Measurements from ENCODE around the gene SLC6A4. TPM values are rescaled to one million over a fixed set of nuclear protein-coding genes. Genes with fewer than 3 reads are reported as not detected.

The SLC6A4 gene
- total and polyA plus RNA-seq, 3 donors from 2014 or later = 1.7 to 2.4 (median 1.7) TPM

DNA sequence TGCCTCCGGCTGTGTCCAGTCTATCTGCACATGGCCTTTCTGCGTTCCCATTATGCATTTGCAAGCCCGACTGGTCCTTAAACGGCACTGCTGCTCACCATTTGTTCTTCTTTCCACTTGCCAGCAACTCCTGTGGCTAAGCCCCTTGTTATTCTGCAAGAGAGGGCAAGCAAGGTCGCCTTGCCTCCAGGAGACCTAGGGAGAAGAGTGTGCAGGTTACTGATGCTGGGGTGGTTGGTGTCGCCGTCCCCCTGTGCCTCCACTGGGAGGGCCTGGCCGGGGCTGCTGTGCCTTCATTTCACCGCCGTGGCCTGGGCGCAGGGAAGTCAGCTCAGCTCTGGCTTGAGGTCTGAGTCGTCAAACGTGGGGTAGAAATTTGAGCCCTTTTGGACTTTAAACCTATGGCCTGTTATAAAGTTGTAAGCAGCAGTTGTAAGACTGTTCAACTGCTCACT, 12.7 kb downstream of the SLC6A4 start:
- Histone ChIP-seq H3K9me3 (no peaks in the 10 kb centered on the region), H3K4me1 (no peaks in the 10 kb centered on the region), H3K27ac (no peak overlapping the region), H3K27me3 (no peaks in the 10 kb centered on the region), H3K4me3 (no peak overlapping the region), H3K36me3 (ENCODE audit: low read depth, missing control alignments) (no peaks in the 10 kb centered on the region)
- intact Hi-C loops (cut with DNase I; ENCODE audit: low total_unique reads) = no loop called here
- TF ChIP-seq POLR2A (IDR thresholded peaks at IDR 0.05) = no peak
- TF ChIP-seq, protein P1, sequence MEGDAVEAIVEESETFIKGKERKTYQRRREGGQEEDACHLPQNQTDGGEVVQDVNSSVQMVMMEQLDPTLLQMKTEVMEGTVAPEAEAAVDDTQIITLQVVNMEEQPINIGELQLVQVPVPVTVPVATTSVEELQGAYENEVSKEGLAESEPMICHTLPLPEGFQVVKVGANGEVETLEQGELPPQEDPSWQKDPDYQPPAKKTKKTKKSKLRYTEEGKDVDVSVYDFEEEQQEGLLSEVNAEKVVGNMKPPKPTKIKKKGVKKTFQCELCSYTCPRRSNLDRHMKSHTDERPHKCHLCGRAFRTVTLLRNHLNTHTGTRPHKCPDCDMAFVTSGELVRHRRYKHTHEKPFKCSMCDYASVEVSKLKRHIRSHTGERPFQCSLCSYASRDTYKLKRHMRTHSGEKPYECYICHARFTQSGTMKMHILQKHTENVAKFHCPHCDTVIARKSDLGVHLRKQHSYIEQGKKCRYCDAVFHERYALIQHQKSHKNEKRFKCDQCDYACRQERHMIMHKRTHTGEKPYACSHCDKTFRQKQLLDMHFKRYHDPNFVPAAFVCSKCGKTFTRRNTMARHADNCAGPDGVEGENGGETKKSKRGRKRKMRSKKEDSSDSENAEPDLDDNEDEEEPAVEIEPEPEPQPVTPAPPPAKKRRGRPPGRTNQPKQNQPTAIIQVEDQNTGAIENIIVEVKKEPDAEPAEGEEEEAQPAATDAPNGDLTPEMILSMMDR (IDR thresholded peaks at IDR 0.05) = no peak
- WGBS, 2 donors = 85 to 87% methylated on average over 13 of the region's 13 CpGs
- no peak for DNase-seq

DNA sequence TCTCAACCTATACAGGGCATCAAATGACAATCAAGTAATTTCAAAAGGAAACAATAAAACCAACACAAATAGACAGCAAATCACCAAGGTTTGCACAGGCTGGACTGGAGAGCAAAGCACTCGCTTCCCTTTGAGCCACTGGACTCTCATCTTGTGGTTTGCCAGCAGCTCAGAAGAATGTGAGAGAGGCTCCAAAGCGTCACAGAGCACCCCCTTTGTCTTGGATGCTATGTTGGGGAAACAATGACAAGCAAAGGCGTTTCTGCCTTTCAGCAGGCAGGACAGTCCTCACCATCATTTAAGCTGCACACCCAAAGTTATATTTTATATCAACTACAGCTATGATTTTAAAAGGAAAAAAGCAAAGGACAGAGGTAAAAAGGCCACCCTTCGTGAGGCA, 13.2 kb downstream of the SLC6A4 start:
- Histone ChIP-seq H3K9me3 (no peaks in the 10 kb centered on the region), H3K27ac (no peak overlapping the region), H3K36me3 (ENCODE audit: low read depth, missing control alignments) (no peaks in the 10 kb centered on the region), H3K27me3 (no peaks in the 10 kb centered on the region), H3K4me3 (no peak overlapping the region), H3K4me1 (no peaks in the 10 kb centered on the region)
- no peak for TF ChIP-seq POLR2A (IDR thresholded peaks at IDR 0.05)
- TF ChIP-seq, protein P1 (IDR thresholded peaks at IDR 0.05) = no peak
- 87 to 95% methylated on average over 4 of the region's 4 CpGs for WGBS, 2 donors
- DNase-seq = no peak
- intact Hi-C loops (cut with DNase I; ENCODE audit: low total_unique reads) = no loop called here

DNA sequence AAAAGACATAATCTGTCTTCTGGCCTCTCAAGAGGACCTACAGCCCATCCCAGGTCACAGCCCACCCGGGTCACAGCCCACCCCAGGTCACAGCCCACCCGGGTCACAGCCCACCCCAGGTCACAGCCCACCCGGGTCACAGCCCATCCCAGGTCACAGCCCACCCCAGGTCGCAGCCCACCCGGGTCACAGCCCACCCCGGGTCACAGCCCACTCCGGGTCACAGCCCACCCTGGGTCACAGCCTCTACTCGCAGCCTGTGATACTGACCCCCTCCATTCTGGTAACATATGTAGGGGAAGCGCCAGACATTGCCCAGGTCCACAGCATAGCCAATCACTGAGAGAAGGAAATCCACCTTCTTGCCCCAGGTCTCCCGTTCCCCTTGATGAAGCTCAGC, 14.2 kb downstream of the SLC6A4 start:
- Histone ChIP-seq H3K27me3 (no peaks in the 10 kb centered on the region), H3K4me1 (no peaks in the 10 kb centered on the region), H3K9me3 (no peaks in the 10 kb centered on the region), H3K36me3 (ENCODE audit: low read depth, missing control alignments) (no peaks in the 10 kb centered on the region), H3K27ac (no peak overlapping the region), H3K4me3 (no peak overlapping the region)
- TF ChIP-seq, protein P1 (IDR thresholded peaks at IDR 0.05) = no peak
- 90% methylated on average over 2 to 10 of the region's 10 CpGs for WGBS, 2 donors
- no peak for DNase-seq
- intact Hi-C loops (cut with DNase I; ENCODE audit: low total_unique reads) = no loop called here

DNA sequence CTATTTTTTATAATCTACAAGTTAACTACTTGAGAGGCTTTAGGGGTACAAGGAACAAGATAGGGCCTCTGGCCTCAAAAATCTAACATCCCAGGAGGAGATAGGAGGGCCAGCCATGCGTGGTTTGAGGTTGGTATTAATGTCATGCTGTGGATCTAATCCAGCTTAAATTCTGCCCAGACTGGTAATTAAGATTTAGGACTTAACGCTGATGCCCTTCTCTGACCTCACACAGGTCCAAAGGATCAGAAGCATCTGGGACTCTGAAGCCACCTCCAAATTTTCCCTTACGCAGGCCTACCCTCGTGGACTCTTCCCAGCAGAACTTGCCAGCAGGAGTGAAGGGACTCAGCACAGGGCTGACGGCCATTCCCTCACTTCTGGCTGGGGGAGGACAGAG, 15.1 kb downstream of the SLC6A4 start:
- H3K4me3 ChIP-seq = no peak overlapping the region
- intact Hi-C loops (cut with DNase I; ENCODE audit: low total_unique reads) = no loop called here
- TF ChIP-seq, protein P1 (IDR thresholded peaks at IDR 0.05) = no peak
- TF ChIP-seq POLR2A (IDR thresholded peaks at IDR 0.05) = no peak
- 77 to 89% methylated on average over 5 of the region's 5 CpGs for WGBS, 2 donors
- no peaks in the 10 kb centered on the region for H3K9me3 ChIP-seq
- no peaks in the 10 kb centered on the region for H3K36me3 ChIP-seq (ENCODE audit: low read depth, missing control alignments)
- DNase-seq = no peak
- no peak overlapping the region for H3K27ac ChIP-seq
- no peaks in the 10 kb centered on the region for H3K4me1 ChIP-seq
- H3K27me3 ChIP-seq = no peaks in the 10 kb centered on the region

DNA sequence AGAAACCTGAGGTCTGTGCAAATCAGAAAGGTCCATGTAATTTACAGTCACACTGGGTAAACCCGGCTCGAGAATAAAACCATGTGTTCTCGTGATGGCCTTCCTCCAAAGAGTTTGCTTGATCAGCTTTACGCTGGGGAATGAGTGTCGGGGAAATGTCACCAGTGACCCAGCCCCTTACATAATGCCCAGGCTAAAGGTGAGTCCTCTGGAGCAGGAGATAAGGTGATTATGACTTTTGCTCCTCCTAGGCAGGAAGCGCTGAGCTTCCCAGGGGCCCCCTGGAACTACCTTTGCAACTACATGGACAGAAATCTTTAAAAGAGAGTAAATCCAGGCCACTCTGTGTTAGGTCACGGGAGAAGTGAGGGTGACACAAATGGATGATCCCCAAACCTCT, 15.7 kb downstream of the SLC6A4 start:
- Histone ChIP-seq H3K27me3 (no peaks in the 10 kb centered on the region), H3K4me3 (no peak overlapping the region), H3K27ac (no peak overlapping the region), H3K4me1 (no peaks in the 10 kb centered on the region), H3K36me3 (ENCODE audit: low read depth, missing control alignments) (no peaks in the 10 kb centered on the region), H3K9me3 (no peaks in the 10 kb centered on the region)
- WGBS, 2 donors = 82 to 87% methylated on average over 7 of the region's 7 CpGs
- DNase-seq = no peak
- TF ChIP-seq POLR2A (IDR thresholded peaks at IDR 0.05) = no peak
- TF ChIP-seq, protein P1 (IDR thresholded peaks at IDR 0.05) = no peak
- intact Hi-C loops (cut with DNase I; ENCODE audit: low total_unique reads) = no loop called here
